Measurements from ENCODE around the gene TRPV5. TPM values are rescaled to one million over a fixed set of nuclear protein-coding genes. Genes with fewer than 3 reads are reported as not detected.

TRPV5 gene
- polyA plus RNA-seq, 1 donor: 0.15 TPM

DNA sequence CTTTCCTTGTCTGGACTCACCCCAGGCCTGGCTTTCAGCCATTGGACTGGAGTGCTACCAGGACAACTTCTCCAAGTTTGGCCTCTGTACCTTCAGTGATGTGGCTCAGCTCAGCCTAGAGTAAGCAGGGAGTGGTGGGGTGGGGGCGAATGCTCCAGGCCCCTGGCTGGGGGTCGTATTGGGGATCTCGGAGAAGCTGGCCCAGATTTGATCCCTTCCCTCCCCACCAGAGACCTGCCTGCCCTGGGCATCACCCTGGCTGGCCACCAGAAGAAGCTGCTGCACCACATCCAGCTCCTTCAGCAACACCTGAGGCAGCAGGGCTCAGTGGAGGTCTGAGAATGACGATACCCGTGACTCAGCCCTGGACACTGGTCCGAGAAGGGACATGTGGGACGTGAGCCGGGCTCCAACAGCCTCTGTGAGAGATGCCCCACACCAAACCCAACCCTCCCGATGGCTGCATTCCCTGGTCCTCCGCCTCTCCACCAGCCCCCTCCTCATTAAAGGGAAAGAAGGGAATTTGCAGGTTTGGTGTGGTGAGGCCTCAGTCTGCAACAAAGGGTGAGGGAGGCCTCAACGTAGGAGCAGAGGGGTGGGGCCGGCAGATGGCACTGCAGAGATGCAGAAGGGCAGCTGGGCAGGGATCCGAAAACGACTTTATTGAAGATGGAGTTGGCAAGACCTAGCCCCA, 62.8 kb downstream of the TRPV5 start:
- DNase-seq (ENCODE audit: low read depth): no peak

DNA sequence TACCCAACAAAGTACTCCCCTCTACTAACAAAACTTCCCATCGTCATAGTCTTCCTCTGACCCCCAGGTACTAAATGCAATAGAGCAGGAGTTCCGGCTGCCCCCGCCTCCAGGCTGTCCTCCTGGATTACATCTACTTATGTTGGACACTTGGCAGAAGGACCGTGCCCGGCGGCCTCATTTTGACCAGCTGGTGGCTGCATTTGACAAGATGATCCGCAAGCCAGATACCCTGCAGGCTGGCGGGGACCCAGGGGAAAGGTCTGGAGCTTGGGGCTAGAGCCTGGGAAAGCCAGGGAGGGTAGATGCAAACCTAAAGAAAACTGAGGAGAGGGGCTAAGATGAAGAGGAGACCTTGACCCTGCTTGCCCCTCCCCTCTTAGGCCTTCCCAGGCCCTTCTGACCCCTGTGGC, 63.4 kb downstream of the TRPV5 start:
- DNase-seq (ENCODE audit: low read depth): no peak

GRCh38 chr7:142869434-142869833, 64.1 kb downstream of the TRPV5 start:
- no peak for DNase-seq (ENCODE audit: low read depth)

GRCh38 chr7:142868986-142869415, 64.5 kb downstream of the TRPV5 start:
- no peak for DNase-seq (ENCODE audit: low read depth)

- DNase-seq (ENCODE audit: low read depth): no peak
Observed at GRCh38 chr7:142868188-142868985, 65.2 kb downstream of the TRPV5 start.

GRCh38 chr7:142867398-142868187, 66.0 kb downstream of the TRPV5 start:
- no peak for DNase-seq (ENCODE audit: low read depth)

- DNase-seq (ENCODE audit: low read depth): no peak
Observed at GRCh38 chr7:142867097-142867378, 66.5 kb downstream of the TRPV5 start.

DNA sequence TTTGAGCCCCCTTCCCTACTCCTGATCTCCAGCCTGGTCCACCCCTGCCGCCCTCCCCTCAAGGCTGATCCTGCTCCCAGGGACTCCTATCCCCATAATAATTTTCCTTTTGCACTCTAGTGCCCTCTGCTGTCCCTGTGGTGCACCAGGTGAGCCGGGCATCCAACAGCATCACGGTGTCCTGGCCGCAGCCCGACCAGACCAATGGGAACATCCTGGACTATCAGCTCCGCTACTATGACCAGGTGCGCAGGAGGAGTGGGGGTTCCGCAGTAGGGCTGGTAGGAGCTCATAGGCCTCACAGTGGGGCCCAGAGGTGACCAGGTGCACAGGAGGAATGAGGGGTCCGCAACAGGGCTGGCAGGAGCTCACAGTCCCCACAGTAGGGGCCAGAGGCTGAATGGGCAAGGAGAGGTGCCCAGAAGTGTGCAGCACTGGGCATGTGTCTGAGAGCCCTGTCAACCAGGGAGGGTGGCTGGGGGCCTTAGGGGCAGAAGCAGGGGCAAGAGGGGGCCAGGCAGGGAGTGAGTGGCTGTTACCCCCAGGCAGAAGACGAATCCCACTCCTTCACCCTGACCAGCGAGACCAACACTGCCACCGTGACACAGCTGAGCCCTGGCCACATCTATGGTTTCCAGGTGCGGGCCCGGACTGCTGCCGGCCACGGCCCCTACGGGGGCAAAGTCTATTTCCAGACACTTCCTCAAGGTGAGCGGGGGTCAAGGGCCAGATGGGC, 67.0 kb downstream of the TRPV5 start:
- DNase-seq (ENCODE audit: low read depth): no peak

GRCh38 chr7:142865766-142866165, 67.8 kb downstream of the TRPV5 start:
- no peak for DNase-seq (ENCODE audit: low read depth)

DNA sequence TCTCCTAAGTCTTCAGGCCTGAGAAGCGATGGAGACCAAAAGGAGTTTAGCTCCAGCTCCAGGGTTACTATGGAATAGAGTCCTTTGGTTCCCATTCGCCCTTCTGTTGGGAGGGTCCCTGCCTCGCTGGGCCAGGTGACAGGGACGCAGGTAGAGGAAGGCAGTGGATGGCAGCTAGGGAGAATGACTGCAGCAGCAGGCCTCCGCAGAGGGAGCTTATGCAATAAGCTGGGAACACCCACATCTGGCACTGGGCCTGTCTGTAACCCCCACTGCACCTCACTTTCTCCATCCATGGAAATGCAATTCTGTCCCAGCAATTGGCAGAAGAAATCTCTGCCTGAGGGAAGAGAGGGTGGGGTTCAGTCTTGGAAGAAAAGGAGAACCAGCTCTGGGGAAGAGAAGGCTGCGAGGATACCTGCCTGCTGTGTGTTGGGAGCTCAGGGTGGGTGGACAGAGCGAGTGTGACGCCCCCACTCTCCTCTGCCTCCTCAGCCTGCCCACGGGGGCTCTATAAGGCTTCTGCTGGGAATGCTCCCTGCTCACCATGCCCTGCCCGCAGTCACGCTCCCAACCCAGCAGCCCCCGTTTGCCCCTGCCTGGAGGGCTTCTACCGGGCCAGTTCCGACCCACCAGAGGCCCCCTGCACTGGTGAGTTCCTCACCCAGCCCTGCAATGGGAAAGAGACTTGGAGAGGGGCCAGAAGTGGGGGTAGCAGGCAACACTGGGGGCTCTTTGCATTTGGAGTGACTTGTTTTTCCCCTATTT, 68.4 kb downstream of the TRPV5 start:
- no peak for DNase-seq (ENCODE audit: low read depth)

DNA sequence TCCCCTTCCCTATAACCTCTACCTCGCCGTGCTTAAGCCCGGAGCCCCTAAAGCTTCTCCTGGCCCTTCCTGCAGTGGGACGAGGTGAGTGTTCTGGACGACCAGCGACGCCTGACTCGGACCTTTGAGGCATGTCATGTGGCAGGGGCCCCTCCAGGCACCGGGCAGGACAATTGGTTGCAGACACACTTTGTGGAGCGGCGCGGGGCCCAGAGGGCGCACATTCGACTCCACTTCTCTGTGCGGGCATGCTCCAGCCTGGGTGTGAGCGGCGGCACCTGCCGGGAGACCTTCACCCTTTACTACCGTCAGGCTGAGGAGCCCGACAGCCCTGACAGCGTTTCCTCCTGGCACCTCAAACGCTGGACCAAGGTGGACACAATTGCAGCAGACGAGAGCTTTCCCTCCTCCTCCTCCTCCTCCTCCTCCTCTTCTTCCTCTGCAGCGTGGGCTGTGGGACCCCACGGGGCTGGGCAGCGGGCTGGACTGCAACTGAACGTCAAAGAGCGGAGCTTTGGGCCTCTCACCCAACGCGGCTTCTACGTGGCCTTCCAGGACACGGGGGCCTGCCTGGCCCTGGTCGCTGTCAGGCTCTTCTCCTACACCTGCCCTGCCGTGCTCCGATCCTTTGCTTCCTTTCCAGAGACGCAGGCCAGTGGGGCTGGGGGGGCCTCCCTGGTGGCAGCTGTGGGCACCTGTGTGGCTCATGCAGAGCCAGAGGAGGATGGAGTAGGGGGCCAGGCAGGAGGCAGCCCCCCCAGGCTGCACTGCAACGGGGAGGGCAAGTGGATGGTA, 69.5 kb downstream of the TRPV5 start:
- no peak for DNase-seq (ENCODE audit: low read depth)

GRCh38 chr7:142862786-142863400, 70.7 kb downstream of the TRPV5 start:
- DNase-seq (ENCODE audit: low read depth): no peak

GRCh38 chr7:142862351-142862750, 71.2 kb downstream of the TRPV5 start:
- DNase-seq (ENCODE audit: low read depth): no peak

DNA sequence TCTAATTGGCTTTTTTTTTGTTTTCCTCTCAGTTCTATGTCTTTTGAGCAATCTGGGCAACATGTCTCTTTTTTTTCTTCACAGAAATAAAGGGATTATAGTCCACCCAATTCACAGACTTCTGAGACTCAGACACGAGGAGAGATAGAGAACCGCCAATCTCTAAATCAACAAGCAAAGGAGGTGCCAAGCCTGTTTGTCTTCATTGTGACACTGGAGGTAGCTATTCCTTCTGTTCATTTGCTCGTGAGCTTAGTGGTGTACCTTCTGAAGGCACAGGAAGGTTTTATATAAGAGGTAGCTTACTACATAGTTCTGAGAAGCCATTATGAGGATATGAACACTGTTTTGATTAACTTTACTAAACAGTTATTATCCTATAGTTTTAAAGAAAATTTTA, 72.6 kb downstream of the TRPV5 start:
- DNase-seq (ENCODE audit: low read depth): no peak

DNA sequence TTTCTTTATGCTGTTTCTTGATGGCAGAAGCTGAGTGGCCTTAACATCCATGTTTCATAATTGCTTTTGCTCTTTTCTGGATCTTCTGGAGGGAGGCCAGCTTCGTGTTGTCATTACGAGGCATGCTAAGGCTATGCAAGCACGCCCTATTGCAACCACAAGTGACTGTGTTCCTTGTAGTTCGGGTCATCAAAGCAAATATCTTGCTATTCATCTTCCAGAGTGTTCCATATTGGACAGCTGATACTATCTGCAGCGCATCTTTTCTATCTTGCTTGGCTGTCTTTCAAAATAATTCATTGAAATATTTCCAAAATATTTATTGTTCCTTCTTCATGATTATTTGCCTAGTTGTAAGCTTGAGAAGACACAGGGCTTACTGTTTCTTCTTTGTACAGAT, 73.7 kb downstream of the TRPV5 start:
- no peak for DNase-seq (ENCODE audit: low read depth)

- no peak for DNase-seq (ENCODE audit: low read depth)
Observed at GRCh38 chr7:142859411-142859810, 74.1 kb downstream of the TRPV5 start.

Data from forelimb muscle (tissue), 1 donor.